Epithelial cell of proximal tubule (primary cell): ENCODE data around the gene MROH8. TPM values are rescaled to one million over a fixed set of nuclear protein-coding genes. Genes with fewer than 3 reads are reported as not detected.

ENCODE experiments used
- DNase-seq: peaks from one replicate; pipeline ENCODE4 v3.0.0-alpha.2; 2011; ENCODE audit warnings: low read depth
- H3K4me3 ChIP-seq: 2 replicates; pipeline ENCODE4 v1.5.1; 2011; ENCODE audit warnings: low read depth, mild to moderate bottlenecking, low read length
- total RNA-seq: library from RNA; depleted of rRNA; stranded (reverse); fragments of >200 nt; gene quantifications from 2 replicates; pipeline ENCODE4 v1.2.3, GENCODE V29; 2015
- TF ChIP-seq, protein P1 (sequence below): conservative IDR thresholded peaks from 2 replicates; pipeline ENCODE4 v1.5.1; 2012; ENCODE audit warnings: low read depth, mild to moderate bottlenecking, low read length

The MROH8 gene
- total RNA-seq, 1 donor from 2014 or later: 1.2 TPM

DNA sequence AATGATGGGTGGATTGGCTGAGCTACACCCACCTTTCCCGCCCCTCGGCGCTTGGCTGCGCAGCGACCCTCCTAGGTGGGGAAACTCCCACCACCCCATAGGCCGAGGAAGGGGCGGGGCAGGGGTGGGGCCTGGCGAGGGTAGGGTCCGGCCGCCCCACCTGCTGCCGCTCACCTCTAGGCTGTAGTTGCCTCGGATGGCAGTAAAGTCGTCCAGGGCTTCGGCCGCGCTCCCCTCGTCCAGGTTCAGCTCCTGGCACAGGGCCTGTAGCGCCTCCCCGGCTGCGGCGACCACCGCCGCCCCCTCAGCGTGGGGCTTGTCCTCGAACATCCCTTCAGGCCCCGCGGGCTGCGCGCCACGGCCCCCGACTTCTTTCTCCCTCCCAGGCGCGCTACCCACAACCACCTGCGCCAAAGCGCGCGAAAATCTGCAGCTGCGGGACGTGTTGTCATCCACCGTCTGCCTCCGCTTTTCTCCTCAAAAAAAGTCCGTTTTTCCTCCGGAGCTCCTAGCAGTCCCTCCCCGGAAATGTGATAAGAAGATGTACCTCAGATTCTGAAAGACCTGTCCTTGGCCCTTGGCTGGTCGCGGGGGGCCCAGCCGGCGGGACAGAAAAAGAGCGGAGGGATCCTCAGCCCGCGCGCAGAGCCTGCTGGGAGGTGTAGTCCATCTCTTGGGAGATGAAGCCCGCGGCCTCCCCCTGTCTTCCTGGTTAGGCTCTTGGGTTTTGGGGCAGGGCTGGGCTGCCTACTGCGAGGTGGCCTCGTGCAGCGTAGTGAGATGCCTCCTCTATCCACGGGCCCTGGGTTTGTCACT is 83.5 kb downstream of the MROH8 start, which contains the start of gene RBL1:
TSS of gene RBL1 (minus strand) at position 399 of the 816 bp plus-strand sequence. CDS start at position 330, 69 bp downstream.
- DNase-seq: peak; percentile 33
- peak within 1 kb of the TSS; percentile 69 for H3K4me3 ChIP-seq
- TF ChIP-seq, protein P1, sequence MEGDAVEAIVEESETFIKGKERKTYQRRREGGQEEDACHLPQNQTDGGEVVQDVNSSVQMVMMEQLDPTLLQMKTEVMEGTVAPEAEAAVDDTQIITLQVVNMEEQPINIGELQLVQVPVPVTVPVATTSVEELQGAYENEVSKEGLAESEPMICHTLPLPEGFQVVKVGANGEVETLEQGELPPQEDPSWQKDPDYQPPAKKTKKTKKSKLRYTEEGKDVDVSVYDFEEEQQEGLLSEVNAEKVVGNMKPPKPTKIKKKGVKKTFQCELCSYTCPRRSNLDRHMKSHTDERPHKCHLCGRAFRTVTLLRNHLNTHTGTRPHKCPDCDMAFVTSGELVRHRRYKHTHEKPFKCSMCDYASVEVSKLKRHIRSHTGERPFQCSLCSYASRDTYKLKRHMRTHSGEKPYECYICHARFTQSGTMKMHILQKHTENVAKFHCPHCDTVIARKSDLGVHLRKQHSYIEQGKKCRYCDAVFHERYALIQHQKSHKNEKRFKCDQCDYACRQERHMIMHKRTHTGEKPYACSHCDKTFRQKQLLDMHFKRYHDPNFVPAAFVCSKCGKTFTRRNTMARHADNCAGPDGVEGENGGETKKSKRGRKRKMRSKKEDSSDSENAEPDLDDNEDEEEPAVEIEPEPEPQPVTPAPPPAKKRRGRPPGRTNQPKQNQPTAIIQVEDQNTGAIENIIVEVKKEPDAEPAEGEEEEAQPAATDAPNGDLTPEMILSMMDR: peak; percentile 18

DNA sequence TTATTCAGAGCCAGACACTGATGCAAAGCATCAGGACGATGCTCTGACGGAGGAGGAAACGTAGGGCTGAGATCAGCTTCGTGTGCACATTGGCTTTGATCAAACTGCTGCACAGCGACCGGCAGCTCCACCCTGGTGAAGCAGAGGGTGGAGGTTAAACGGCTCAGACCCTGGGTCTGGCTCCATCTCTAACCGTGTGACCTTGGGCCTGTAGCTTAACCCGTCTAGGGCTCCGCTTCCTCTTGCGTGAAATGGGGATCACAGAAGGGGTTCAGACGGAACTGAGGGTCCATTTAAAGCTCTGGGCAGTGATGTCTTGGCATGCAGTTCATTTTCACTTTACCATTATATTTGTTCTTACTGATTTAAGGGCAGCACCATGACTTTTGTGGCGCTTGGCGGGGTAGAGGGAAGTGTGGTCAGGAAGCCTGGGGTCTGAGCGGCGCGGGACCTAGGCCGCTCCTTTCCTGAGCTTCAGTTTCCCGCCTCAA is 84.2 kb downstream of the MROH8 start:
- H3K4me3 ChIP-seq: peak overlapping the region; percentile 69
- TF ChIP-seq, protein P1: no peak
- no peak for DNase-seq

DNA sequence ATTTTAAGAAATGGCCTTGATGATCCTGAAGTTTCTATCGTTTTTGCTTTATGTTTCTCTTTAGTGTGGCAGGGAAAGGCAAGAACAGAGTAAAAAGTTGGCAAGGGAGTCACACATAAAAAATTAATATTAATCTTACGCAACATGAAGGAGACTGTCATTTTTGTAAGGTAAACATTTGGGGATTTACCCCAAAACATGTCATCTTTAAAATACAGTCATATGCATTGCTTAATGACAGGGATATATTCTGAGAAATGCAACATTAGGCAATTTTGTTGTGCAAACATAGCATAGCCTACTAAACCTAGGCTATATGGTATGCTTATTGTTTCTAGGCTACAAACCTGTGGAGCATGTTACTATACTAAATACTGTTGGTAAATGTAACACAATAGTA is 88.9 kb downstream of the MROH8 start:
- DNase-seq: no peak
- TF ChIP-seq, protein P1: no peak
- H3K4me3 ChIP-seq: no peak overlapping the region

DNA sequence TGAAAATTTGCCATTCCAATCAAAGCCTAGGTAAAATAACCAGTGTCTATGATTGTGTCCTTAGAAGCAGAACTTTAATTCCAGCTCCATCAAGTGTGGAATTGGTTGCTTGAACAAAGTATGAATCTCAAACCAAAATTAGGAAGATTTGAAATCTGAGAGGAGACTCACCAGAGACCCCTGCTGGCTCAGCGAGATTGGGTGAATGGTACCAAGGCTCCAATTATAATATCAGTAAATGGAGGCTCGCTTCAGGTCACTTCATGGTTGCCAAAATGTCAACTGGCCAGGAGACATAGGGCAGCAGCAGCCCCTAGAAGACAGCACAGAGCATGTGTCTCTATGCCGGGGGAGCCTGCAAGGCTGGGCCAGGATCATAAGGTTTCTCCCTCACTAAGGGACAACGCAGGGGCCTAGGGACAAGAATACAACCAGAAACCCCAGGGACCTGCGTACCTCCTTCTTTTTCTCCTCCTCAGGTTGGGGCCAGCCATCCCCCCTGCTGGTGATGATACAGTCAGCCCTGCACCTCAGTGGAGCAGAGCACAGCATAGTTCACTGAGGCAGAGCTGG is 97.5 kb downstream of the MROH8 start:
- TF ChIP-seq, protein P1: peak; percentile 58
- no peak for DNase-seq
- no peak overlapping the region for H3K4me3 ChIP-seq

DNA sequence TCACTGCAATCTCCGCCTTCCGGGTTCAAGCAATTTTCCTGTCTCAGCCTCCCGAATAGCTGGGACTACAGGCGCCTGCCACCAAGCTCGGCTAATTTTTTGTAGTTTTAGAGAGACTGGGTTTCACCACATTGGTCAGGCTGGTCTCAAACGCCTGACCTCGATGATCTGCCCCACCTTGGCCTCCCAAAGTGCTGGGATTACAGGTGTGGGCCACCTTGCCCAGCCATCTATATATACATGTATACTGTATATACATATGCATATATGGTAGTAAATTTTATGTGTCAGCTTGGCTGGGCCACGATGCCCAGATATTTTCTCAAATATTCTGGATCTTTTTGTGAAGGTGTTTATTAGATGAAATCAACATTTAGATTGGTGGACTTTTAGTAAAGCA is 102.3 kb downstream of the MROH8 start:
- TF ChIP-seq, protein P1: no peak
- DNase-seq: no peak
- H3K4me3 ChIP-seq: no peak overlapping the region

DNA sequence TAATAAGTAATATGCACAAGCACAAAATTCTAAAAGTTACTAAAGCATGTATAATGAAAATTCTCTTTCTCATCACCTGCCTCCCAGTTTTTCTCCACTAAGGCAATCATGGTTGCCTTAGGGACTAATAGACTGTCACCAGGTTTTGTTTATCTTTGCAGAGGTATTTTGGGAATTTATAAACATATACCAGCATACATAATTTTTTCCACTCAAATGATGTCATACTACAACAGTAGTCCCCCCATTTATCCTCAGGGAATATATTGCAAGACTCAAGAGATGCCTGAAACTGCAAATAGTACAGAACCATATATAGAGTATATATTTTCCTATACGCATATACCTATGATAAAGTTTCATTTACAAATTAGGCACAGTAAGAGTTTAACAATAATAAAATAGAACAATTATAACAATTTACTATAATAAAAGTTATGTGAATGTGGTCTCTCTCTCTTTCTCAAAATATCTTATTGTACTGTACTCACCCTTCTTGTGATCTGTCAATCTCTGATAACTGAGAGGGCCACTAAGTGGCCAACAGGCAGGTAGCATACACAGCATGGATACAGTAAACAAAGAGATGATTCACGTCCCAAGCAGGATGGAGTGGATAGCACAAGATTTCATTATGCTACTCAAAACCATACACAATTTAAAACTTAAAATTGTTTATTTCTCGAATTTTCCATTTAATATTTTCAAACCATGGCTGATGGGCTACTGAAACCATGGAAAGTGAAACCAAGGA is 103.2 kb downstream of the MROH8 start:
- TF ChIP-seq, protein P1: no peak
- no peak for DNase-seq
- H3K4me3 ChIP-seq: no peak overlapping the region
